PFSK-1 (cell line): ENCODE measurements around the gene HOXC11.

ENCODE experiments used
- FOXP2 ChIP-seq: optimal IDR thresholded peaks from 2 replicates; pipeline ENCODE3; 2011; ENCODE audit warnings: borderline replicate concordance, control low read depth, inconsistent platforms; ENCODE audit not compliant: insufficient read depth; ENCODE audit errors: extremely low read length, extremely low read depth
- POLR2AphosphoS5 ChIP-seq: IDR thresholded peaks from 2 replicates; pipeline ENCODE4 v1.6.1; 2012; ENCODE audit warnings: low read depth, mild to moderate bottlenecking, control low read depth, low read length, moderate library complexity
- REST ChIP-seq, 2 experiments: IDR thresholded peaks; 2 replicates each; pipeline versions ENCODE4 v1.6.1 to v1.8.0; 2011 to 2012; ENCODE audit warnings: low read depth in 2 of 2, low read length in 2 of 2, control low read depth in 1 of 2, inconsistent platforms in 1 of 2, mild to moderate bottlenecking in 1 of 2, moderate library complexity in 1 of 2; ENCODE audit not compliant: insufficient read depth in 1 of 2
- SIN3A ChIP-seq: IDR thresholded peaks from 2 replicates; pipeline ENCODE4 v1.6.1; 2012; ENCODE audit warnings: mild to moderate bottlenecking, low read length, moderate library complexity, borderline replicate concordance; ENCODE audit not compliant: insufficient read depth
- TAF1 ChIP-seq: IDR thresholded peaks from 2 replicates; pipeline ENCODE4 v1.6.1; 2012; ENCODE audit warnings: low read length, control low read depth, borderline replicate concordance; ENCODE audit not compliant: insufficient read depth

The HOXC11 gene

DNA sequence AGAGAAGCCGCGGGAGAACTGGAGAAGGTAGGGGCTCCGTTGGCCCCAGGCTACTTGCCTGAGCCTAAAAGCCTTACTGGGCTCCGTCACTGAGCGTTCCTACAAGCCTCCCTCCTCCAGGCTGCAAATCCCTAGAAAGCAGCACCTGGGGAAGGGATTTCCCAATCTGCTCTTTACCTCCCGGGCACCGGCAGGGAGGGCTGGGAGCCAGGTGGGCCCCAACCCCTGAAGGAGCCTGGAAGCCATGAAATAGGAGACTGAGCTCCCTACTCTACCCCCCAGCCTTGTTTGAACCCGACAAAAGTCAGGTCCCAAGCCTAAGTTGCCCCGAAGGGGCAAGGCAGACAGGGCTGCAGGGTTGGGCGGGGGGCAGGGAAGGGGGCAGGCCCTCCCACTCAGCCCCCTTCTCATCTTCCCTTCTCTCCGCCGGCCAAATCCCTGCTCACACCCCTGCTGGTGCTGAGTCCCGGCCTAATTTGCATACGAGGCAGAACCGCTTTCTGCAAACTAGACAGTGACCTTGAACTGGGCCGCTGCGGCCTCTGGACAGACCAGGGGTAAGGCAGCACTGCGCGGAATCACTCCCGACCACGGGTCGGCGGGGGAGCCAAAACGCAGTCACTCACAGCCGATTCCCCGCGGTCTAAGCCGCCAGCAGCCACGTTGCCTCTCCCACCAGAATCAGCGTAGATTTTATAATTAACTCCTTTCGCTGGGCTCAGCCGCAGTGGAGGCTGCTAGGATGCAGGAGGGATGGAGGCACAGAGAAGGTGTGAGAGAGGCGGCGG is 21.9 kb upstream of the HOXC11 start:
- TF ChIP-seq FOXP2, result no peak
- no peak for TF ChIP-seq REST (IDR thresholded peaks at IDR 0.05; ENCODE audit: insufficient read depth in 1 of 2, low read depth in 2 of 2, low read length in 2 of 2)
- no peak for TF ChIP-seq POLR2AphosphoS5
- no peak for TF ChIP-seq TAF1
- no peak for TF ChIP-seq SIN3A

- TF ChIP-seq POLR2AphosphoS5 (no peak), SIN3A (no peak), REST (IDR thresholded peaks at IDR 0.05; ENCODE audit: insufficient read depth in 1 of 2, low read depth in 2 of 2, low read length in 2 of 2) (no peak), TAF1 (no peak), FOXP2 (no peak)
Observed at GRCh38 chr12:53951577-53952334, 21.2 kb upstream of the HOXC11 start.

DNA sequence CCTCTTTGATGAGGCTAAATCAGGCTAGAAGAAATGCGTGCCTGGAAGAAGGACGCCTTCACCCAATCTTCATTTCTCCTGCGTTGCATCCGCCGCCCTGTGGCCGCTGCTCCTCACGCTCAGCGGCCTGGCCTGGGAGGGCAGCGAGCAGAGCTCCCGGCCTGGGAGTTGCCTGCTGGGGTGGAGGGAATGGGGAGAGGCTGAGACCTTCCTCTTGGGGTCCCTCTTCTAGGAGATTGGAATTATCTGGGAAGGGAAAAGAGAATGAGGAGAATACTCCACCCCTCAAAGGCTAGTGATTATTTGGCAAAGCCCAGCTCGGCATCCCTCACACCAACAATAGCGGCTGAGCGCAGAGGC is 20.6 kb upstream of the HOXC11 start:
- no peak for TF ChIP-seq FOXP2
- TF ChIP-seq SIN3A, result no peak
- TF ChIP-seq POLR2AphosphoS5, result no peak
- TF ChIP-seq TAF1, result no peak
- TF ChIP-seq REST (IDR thresholded peaks at IDR 0.05; ENCODE audit: insufficient read depth in 1 of 2, low read depth in 2 of 2, low read length in 2 of 2), result no peak

GRCh38 chr12:53952871-53953734 is 19.8 kb upstream of the HOXC11 start:
- no peak for TF ChIP-seq REST (IDR thresholded peaks at IDR 0.05; ENCODE audit: insufficient read depth in 1 of 2, low read depth in 2 of 2, low read length in 2 of 2)
- TF ChIP-seq SIN3A, result no peak
- TF ChIP-seq POLR2AphosphoS5, result no peak
- no peak for TF ChIP-seq TAF1
